ENCODE data around the gene GPER1.

Gene GPER1

GRCh38 chr7:1090686-1091643 lies 3.1 kb downstream of the GPER1 start:
- DNase-seq, result no peak

DNA sequence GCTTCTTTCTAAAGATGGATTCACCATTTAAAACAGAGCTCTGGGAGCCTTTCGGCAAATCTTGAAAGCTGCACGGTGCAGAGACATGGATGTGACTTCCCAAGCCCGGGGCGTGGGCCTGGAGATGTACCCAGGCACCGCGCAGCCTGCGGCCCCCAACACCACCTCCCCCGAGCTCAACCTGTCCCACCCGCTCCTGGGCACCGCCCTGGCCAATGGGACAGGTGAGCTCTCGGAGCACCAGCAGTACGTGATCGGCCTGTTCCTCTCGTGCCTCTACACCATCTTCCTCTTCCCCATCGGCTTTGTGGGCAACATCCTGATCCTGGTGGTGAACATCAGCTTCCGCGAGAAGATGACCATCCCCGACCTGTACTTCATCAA lies 3.7 kb downstream of the GPER1 start:
- DNase-seq, result no peak

GRCh38 chr7:1092161-1092632 lies 4.3 kb downstream of the GPER1 start:
- DNase-seq, result no peak

- DNase-seq, result no peak
Measured at GRCh38 chr7:1092806-1093501, 5.0 kb downstream of the GPER1 start.

DNA sequence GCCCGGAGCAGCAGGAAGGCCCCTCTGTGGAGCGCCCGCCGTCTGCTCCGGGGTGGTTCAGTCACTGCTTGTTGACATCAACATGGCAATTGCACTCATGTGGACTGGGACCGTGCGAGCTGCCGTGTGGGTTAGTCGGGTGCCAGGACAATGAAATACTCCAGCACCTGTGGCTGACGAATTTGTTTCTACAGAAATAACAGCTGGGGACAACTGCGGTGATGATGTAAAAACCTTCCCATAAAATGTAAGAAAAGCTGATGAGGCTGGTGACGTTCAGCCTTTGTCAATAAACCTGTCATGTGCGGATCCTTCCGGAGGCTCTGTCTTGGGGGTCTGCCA lies 5.6 kb downstream of the GPER1 start:
- no peak for DNase-seq

GRCh38 chr7:1093916-1094508 lies 6.1 kb downstream of the GPER1 start:
- no peak for DNase-seq

GRCh38 chr7:1094870-1095269 lies 7.0 kb downstream of the GPER1 start:
- no peak for DNase-seq

DNA sequence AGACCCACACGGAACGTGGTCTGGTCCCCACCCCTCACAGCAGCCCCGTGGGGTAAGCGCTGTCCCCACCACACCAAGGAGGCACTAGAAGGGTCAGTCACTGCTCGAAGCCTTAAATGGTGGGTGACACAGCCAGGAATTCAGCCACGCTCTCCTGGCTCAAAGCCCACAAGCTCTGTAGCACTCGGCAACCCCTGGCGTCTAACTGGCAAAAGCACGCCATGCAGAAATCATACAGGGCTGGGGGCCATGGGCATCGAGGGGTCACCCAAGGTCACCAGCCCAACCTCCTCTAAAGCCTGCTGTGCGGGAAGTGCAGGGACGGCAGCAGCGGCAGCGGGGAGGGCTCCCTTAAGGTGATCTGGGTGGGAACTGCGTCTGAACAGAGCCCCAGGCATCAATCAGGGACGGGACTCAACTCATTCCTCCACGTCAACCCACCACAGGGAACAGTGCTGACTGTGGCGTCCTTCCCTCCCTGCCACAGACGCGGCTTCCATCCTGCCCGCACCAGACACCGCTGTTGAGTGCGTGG lies 7.8 kb downstream of the GPER1 start:
- no peak for DNase-seq

- DNase-seq, result no peak
Measured at GRCh38 chr7:1096156-1097119, 8.5 kb downstream of the GPER1 start.

- DNase-seq, result no peak
Measured at GRCh38 chr7:1097120-1097504, 9.2 kb downstream of the GPER1 start.

DNA sequence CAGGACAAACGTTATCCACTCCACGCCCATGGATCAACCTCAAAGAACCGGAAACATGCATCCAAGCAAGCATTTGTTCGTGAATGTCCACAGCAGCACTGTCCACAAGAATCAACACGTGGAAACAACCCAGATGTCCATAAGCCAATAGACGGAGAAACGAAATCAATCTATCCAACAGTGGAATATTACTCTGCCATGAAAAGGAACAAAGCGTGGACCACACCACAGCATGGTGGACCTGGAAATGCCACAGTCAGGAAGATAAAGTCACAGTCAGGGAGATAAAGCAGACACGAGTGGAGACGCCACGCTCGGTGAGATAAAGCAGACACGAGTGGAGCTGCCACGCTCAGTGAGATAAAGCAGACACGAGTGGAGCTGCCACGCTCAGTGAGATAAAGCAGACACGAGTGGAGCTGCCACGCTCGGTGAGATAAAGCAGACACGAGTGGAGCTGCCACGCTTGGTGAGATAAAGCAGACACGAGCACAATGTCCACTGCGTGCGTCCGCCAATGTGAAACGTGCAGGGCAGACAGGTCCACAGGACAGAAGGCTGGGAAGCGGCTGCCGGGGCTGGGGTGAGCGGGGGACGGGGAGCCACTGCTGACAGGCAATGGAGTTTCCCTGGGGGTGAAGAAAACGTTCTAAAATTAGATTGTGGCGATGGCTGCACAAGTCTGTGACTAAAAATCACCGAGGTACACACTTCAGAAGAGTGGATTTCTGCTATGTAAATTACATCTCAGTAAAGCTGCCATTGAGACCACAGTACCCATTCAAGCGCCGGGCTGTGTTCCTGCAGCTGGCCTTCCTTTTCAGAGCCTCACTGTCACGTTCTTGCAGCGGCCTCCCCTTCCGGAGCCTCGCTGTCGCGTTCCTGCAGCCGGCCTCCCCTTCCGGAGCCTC lies 10.6 kb downstream of the GPER1 start:
- DNase-seq, result no peak

DNA sequence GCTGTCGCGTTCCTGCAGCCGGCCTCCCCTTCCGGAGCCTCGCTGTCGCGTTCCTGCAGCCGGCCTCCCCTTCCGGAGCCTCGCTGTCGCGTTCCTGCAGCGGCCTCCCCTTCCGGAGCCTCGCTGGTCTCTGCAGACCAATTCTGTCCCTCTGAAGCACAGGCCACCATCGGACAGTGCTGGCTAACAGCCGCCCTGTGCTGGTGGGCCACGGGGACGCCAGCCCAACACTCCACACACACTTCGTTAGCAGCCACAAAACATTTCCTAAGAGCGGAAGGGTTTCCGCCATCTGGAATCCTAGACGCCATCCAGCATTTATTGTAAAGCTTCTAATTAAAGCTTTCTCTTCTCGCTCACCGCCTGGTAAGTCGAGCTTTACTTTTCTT lies 11.2 kb downstream of the GPER1 start:
- DNase-seq, result no peak

GRCh38 chr7:1099637-1100036 lies 11.7 kb downstream of the GPER1 start:
- no peak for DNase-seq

GRCh38 chr7:1100386-1100785 lies 12.5 kb downstream of the GPER1 start:
- DNase-seq, result no peak

DNA sequence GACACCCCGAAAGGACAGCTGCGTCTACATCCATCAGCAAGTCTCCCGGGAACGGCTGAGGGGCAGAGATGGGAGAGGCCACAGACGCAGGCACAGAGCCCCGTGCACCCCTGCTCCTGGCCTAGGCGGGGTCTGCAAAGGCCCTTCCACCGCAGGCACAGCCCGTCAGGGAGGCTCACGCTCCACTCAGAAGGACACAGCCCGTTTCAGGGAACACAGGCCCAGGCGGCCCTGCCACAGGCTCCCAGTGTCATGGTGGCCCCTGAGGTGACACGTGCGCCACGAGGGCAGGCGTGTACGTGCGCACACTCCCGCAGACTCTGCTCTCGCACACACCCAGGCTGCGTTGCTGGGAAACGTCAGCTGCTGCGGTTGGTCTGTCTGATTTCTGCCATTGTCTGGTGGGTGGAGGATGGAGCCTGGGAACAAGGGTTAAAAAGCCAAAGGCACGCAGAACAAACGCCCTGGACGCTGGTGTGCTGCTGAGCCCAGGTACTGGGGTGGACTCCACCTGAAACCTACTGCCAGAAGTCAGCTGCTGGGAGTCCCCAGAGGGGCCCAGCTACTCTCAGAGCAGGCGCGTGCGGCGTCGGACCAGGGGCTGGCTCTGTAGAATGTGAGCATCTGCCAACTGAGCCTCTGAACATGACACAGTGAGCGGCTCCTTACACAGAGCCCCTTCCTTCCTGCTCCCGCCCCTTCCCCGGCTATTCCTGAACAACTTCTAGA lies 13.1 kb downstream of the GPER1 start:
- DNase-seq, result no peak

DNA sequence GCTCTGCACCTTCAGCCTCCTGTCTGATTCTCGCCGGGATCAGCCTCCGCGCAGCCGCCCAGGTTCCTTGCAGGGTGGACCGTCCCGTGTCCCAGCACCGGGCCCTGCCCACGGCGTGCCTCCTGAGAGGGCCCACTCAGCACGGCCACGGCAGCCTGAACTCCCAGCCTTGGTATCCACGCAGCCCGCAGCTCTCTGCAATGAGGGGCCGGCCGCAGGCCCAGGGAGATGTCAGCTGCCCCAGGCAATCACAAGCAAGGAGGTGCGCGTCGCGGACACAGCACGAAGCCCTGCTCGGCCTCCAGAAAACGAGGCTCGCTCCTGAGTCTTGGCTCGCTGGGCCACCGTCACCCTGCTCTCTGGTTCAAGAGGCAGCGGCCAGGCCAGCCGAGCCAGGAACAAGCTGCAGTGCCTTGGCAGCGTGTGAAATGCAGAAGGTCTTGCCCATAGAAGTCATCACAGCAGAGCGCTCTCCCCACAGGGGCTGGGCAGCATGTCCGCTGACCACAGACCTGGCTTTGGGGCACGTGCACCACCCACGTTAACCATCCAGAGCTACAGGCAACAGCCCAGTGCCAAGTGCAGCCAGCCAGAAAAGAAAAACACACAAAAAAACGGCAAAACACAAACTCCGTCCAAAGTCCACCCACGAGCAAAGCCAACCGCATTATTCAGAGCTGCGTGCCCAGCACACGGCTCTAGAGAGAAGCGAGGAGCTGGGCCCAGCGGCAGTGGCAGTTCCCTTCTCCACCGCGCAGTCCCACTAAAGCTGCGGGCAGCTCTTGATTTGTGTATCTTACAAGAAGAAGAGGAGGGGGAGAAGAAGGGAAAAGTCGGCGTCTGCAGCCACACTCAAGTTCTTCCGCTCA lies 13.9 kb downstream of the GPER1 start:
- DNase-seq, result no peak

GRCh38 chr7:1103009-1103788 lies 15.3 kb downstream of the GPER1 start:
- DNase-seq, result no peak

DNA sequence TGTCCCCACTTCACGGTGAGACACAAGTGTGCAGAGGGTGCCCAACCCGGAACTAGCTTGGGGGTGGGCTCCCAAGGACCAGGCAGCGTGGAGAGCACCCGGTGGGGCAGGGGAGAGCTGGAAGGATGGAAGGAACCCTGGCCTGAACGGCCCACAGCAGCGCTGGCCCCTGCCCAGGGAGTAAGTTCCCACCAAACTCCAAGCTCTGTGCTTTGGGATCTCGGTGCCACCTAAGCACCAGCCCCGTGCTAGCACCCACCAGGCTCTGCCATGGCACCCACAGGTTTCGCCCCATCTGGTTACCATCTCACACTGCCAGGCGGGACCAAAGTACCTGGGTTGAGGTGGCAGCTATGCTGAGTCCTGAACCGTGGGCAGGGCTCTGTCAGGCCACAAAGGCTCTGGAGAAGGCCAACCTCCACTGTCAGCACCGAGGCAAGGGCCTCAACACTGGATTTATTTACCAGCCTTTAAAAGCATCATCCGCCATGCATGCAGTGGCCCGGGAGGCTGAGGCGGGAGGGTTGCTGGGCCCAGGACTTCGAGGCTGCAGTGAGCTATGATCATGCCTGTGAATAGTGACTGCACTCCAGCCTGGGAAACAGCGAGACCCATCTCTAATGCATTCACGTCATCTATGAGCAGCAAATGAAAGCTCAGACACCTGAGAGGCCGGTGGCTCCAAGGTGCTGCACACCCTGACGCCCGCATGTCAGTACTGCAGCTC lies 16.0 kb downstream of the GPER1 start:
- DNase-seq, result no peak

Measured in bone marrow (tissue), 2 donors.